Smooth muscle cell (in vitro differentiated cells): Measurements from ENCODE around the gene COX6A1. TPM values are rescaled to one million over a fixed set of nuclear protein-coding genes. Genes with fewer than 3 reads are reported as not detected.

ENCODE experiments used
- DNase-seq: peaks from one replicate; lab custom pipeline; 2025; ENCODE audit not compliant: unreplicated experiment; lab: John Stamatoyannopoulos, UW
- H2AFZ ChIP-seq: fragments of 200-600 bp; sonication (generic); 2 replicates; pipeline ENCODE4 v1.6.0; 2016; ENCODE audit warnings: antibody characterized with exemption, low read depth, mild to moderate bottlenecking
- H3F3A ChIP-seq: fragments of 200-600 bp; sonication (generic); 2 replicates; pipeline ENCODE4 v1.6.0; 2017; ENCODE audit warnings: antibody characterized with exemption, low read depth
- H3K27ac ChIP-seq: fragments of 200-600 bp; sonication (generic); 2 replicates; pipeline ENCODE4 v1.5.1; 2016; ENCODE audit warnings: low read depth, mild to moderate bottlenecking
- H3K27me3 ChIP-seq: fragments of 200-600 bp; sonication (generic); 2 replicates; pipeline ENCODE4 v1.6.1; 2016; ENCODE audit warnings: low read depth, mild to moderate bottlenecking
- H3K36me3 ChIP-seq: fragments of 200-600 bp; sonication (generic); 2 replicates; pipeline ENCODE4 v1.5.1; 2016; ENCODE audit warnings: low read depth
- H3K4me1 ChIP-seq: fragments of 200-600 bp; sonication (generic); 2 replicates; pipeline ENCODE4 v1.5.1; 2016; ENCODE audit warnings: low read depth
- H3K4me2 ChIP-seq: fragments of 200-600 bp; sonication (generic); 2 replicates; pipeline ENCODE4 v1.6.0; 2016; ENCODE audit warnings: mild to moderate bottlenecking
- H3K4me3 ChIP-seq: fragments of 200-600 bp; sonication (generic); 2 replicates; pipeline ENCODE4 v1.5.1; 2016; ENCODE audit warnings: mild to moderate bottlenecking
- H3K79me2 ChIP-seq: fragments of 200-600 bp; sonication (generic); 2 replicates; pipeline ENCODE4 v1.6.0; 2016; ENCODE audit warnings: low read depth, mild to moderate bottlenecking
- H3K9ac ChIP-seq: fragments of 200-600 bp; sonication (generic); 2 replicates; pipeline ENCODE4 v1.6.0; 2016; ENCODE audit warnings: low read depth
- H3K9me3 ChIP-seq: fragments of 200-600 bp; sonication (generic); replicated peaks from 2 replicates; pipeline ENCODE4 v1.5.1; 2016; ENCODE audit warnings: low read depth
- H4K20me1 ChIP-seq: fragments of 200-600 bp; sonication (generic); 2 replicates; pipeline ENCODE4 v1.6.0; 2016; ENCODE audit warnings: low read depth
- WGBS: methylation state at CpG from one replicate; pipeline ENCODE4 v1.1.7; 2016; ENCODE audit warnings: low lambda C conversion rate; 5-methylcytosine and 5-hydroxymethylcytosine counted together
- polyA plus RNA-seq: library from polyadenylated mRNA; unstranded; fragments of >200 nt; fragmentation: Nextera tagmentation; extraction: Ambion mirVana; gene quantifications from 2 replicates; pipeline ENCODE4 v1.2.1, GENCODE V29; 2016
- total RNA-seq: library from RNA; depleted of rRNA; stranded (reverse); fragments of >200 nt; gene quantifications from 2 replicates; pipeline ENCODE4 v1.2.3, GENCODE V29; 2014
- TF ChIP-seq, protein P1 (sequence below): fragments of 200-600 bp; sonication (generic); IDR thresholded peaks from 2 replicates; pipeline ENCODE4 v1.5.1; 2017; ENCODE audit warnings: borderline replicate concordance, mild to moderate bottlenecking, antibody characterized with exemption; ENCODE audit not compliant: insufficient read depth, poor library complexity, severe bottlenecking

Gene COX6A1
- total and polyA plus RNA-seq, 2 experiments from 2014 or later = 788 to 949 TPM

DNA sequence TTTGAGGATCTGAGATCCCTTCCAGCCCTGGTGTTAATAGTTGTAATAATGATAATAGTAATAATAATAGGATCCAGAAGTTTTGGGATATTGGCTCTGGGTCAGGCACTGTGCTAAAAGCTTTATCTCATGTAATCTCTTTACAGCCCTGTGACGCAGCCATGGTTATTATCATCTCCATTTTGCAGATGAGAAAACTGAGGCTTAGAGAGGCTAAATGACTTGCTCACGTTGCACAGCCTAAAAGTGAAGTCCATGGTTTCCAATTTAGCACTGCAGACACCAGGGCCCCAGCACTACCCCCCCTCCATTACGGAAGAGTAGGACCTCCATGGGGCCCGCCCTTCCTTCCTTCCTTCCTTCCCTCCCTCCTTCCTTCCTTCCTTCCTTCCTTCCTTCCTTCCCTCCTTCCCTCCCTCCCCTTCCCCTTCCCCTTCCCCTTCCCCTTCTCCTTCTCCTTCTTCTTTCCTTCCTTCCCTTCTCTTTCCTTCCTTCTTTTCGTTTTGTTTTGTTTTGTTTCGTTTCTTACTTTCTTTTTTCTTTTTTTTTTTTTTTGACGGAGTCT lies 14.9 kb upstream of the COX6A1 start:
- TF ChIP-seq, protein P1, sequence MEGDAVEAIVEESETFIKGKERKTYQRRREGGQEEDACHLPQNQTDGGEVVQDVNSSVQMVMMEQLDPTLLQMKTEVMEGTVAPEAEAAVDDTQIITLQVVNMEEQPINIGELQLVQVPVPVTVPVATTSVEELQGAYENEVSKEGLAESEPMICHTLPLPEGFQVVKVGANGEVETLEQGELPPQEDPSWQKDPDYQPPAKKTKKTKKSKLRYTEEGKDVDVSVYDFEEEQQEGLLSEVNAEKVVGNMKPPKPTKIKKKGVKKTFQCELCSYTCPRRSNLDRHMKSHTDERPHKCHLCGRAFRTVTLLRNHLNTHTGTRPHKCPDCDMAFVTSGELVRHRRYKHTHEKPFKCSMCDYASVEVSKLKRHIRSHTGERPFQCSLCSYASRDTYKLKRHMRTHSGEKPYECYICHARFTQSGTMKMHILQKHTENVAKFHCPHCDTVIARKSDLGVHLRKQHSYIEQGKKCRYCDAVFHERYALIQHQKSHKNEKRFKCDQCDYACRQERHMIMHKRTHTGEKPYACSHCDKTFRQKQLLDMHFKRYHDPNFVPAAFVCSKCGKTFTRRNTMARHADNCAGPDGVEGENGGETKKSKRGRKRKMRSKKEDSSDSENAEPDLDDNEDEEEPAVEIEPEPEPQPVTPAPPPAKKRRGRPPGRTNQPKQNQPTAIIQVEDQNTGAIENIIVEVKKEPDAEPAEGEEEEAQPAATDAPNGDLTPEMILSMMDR = no peak
- Histone ChIP-seq H3K4me1 (no peaks in the 10 kb centered on the region), H3K9ac (no peak overlapping the region), H3K4me3 (no peak overlapping the region), H3K79me2 (no peaks in the 10 kb centered on the region), H2AFZ (no peak overlapping the region), H3K4me2 (no peak overlapping the region), H3K27me3 (no peaks in the 10 kb centered on the region), H3K36me3 (no peaks in the 10 kb centered on the region), H3K27ac (no peak overlapping the region), H4K20me1 (no peaks in the 10 kb centered on the region), H3K9me3 (no peaks in the 10 kb centered on the region), H3F3A (no peaks in the 10 kb centered on the region)
- 92% methylated on average over 6 of the region's 7 CpGs for WGBS
- DNase-seq = no peak

DNA sequence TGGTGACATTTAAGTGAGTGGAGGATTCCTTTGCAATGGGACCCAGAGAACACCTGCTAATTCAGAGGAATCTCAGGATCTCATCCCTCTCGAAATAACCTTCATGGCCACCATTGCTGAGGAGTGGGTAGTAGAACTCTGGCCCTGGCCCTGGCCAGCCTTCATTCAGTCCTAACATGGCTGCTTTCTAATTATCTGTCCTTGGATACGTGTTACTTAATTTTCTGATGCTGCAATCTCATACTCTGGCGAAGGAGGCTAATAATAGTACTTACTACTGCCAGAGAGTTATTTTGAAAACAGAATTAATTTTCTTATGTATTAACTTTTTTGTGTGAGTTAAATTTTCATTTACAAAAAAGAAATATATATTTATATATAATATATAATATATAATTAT lies 12.1 kb upstream of the COX6A1 start:
- H3K4me3 ChIP-seq = no peak overlapping the region
- H3K4me2 ChIP-seq = no peak overlapping the region
- no peaks in the 10 kb centered on the region for H3K9me3 ChIP-seq
- H3K36me3 ChIP-seq = no peaks in the 10 kb centered on the region
- H2AFZ ChIP-seq = no peak overlapping the region
- H3K27ac ChIP-seq = no peak overlapping the region
- no peaks in the 10 kb centered on the region for H4K20me1 ChIP-seq
- no peak overlapping the region for H3K9ac ChIP-seq
- TF ChIP-seq, protein P1 = no peak
- no peaks in the 10 kb centered on the region for H3K79me2 ChIP-seq
- no peaks in the 10 kb centered on the region for H3F3A ChIP-seq
- no peaks in the 10 kb centered on the region for H3K27me3 ChIP-seq
- no peak for DNase-seq
- H3K4me1 ChIP-seq = no peaks in the 10 kb centered on the region
- WGBS = 81% methylated on average over 3 of the region's 3 CpGs

DNA sequence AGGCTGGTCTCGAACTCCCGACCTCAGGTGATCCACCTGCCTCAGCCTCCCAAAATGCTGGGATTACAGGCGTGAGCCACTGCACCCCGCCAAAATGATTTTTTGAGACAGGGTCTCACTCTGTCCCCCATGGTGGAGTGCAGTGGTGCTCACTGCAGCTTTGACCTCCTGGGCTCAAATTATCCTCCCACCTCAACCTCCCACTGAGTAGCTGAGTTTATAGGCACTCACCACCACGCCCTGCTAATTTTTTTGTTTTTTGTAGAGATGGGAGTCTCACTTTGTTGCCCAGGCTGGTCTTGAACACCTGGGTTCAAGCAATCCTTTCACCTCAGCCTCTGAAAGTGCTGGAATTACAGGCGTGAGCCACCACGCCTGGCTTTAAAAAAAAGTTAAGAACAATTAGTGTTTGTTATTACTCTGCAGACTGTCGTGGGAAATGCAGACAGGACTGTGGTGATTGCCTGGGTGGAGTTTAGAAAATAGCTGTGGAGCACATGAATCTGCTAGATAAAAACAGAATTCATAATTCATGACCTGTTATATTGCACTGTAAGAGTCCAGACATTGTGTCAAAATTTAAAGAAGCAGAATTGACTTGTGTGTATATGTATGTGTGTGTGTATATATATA lies 9.2 kb upstream of the COX6A1 start:
- Histone ChIP-seq H3K36me3 (no peaks in the 10 kb centered on the region), H3K4me3 (no peak overlapping the region), H3F3A (no peaks in the 10 kb centered on the region), H3K79me2 (no peaks in the 10 kb centered on the region), H2AFZ (no peak overlapping the region), H4K20me1 (no peaks in the 10 kb centered on the region), H3K9me3 (no peaks in the 10 kb centered on the region), H3K9ac (no peak overlapping the region), H3K4me2 (no peak overlapping the region), H3K27ac (no peak overlapping the region), H3K4me1 (no peaks in the 10 kb centered on the region), H3K27me3 (no peaks in the 10 kb centered on the region)
- TF ChIP-seq, protein P1 = no peak
- 77% methylated on average over 8 of the region's 8 CpGs for WGBS
- no peak for DNase-seq

DNA sequence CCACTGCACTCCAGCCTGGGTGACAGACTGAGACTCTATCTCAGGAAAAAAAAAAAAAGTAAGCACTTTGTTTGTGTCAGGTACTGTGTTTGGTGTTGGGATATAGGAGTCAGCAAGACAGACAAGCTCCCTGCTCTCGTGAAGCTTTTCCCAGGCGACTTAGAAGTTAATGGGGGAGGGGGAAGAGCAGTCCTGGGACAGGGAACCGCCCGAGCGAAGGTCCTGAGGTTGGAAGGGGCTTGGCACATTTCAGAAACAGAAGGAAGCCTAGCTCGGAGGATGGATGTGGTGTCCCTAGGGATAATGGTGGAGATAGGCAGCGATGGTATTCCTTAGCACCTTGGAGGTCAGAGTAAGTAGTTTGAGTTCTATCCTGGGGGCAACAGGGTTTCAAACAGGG lies 8.5 kb upstream of the COX6A1 start:
- WGBS = 76% methylated on average over 7 of the region's 7 CpGs
- H3F3A ChIP-seq = no peaks in the 10 kb centered on the region
- H4K20me1 ChIP-seq = no peaks in the 10 kb centered on the region
- no peak overlapping the region for H3K27ac ChIP-seq
- no peak overlapping the region for H3K9ac ChIP-seq
- no peak for DNase-seq
- TF ChIP-seq, protein P1 = no peak
- no peaks in the 10 kb centered on the region for H3K36me3 ChIP-seq
- H3K4me3 ChIP-seq = no peak overlapping the region
- no peaks in the 10 kb centered on the region for H3K4me1 ChIP-seq
- no peak overlapping the region for H2AFZ ChIP-seq
- H3K27me3 ChIP-seq = no peaks in the 10 kb centered on the region
- no peaks in the 10 kb centered on the region for H3K9me3 ChIP-seq
- no peaks in the 10 kb centered on the region for H3K79me2 ChIP-seq
- no peak overlapping the region for H3K4me2 ChIP-seq
